ENCODE data around the gene KIRREL1. TPM values are rescaled to one million over a fixed set of nuclear protein-coding genes. Genes with fewer than 3 reads are reported as not detected.

KIRREL1 gene
- total and polyA plus RNA-seq, 2 of the 13 experiments (the other 11 are each of a cell fraction or from before 2014, with no cell fraction given): 0.02 to 0.03 TPM

DNA sequence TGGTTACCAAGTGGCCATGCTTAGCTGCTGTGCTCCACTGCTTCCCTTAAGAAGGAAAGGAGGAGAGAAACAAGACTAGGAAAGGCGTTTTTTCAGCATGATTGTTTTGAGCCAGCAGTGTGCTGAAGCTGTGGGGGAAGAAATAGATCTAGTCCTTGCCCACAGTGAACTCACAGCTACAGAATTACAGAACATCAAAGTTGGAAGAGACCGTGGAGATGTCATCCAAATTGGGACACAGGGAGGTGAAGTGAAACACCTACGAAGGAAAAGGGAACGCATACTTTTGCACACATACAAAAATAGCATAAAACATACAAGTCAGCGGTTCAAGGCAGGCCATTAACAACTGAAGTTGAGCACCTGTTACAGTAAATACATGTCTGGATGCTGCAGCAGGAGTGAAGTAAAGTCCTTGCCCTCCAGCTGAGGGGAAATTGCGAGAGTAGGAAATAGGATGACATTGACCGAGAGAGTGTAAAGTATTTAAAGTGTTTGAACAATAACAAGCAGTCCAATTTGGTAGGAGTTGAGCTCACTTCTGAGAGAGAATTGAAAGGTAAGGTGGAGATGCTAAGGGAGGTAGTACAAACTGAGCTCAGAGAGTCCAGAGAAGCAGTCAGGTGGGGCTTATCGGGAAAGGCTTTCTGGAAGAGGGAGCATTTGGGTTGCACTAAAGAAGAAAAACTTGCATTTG is 55.1 kb downstream of the KIRREL1 start:
- H4K20me1 ChIP-seq (ENCODE audit: insufficient read depth, low read length): no peaks in the 10 kb centered on the region
- H3K9ac ChIP-seq (ENCODE audit: insufficient read depth, low read depth, low read length): no peak overlapping the region
- DNase-seq (ENCODE audit: low spot score) (no peak), ATAC-seq (no peak), FAIRE-seq (no peak)
- H3K27me3 ChIP-seq (ENCODE audit: control insufficient read depth in 1 of 2, insufficient read depth in 2 of 2, low read length in 2 of 2): no peaks in the 10 kb centered on the region
- H3K4me2 ChIP-seq (ENCODE audit: low read depth, low read length): no peak overlapping the region
- TF ChIP-seq, protein P1, sequence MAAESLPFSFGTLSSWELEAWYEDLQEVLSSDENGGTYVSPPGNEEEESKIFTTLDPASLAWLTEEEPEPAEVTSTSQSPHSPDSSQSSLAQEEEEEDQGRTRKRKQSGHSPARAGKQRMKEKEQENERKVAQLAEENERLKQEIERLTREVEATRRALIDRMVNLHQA (CRISPR knock-in tag; IDR thresholded peaks at IDR 0.05): no peak
- TF ChIP-seq SRSF1 (optimal IDR thresholded peaks at IDR 0.05; ENCODE audit: low read depth, low read length): no peak
- no peak for TF ChIP-seq ZNF788 (CRISPR knock-in tag; IDR thresholded peaks at IDR 0.05; ENCODE audit: borderline replicate concordance)
- TF ChIP-seq, protein P2, sequence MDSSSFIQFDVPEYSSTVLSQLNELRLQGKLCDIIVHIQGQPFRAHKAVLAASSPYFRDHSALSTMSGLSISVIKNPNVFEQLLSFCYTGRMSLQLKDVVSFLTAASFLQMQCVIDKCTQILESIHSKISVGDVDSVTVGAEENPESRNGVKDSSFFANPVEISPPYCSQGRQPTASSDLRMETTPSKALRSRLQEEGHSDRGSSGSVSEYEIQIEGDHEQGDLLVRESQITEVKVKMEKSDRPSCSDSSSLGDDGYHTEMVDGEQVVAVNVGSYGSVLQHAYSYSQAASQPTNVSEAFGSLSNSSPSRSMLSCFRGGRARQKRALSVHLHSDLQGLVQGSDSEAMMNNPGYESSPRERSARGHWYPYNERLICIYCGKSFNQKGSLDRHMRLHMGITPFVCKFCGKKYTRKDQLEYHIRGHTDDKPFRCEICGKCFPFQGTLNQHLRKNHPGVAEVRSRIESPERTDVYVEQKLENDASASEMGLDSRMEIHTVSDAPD (CRISPR knock-in tag; IDR thresholded peaks at IDR 0.05): no peak
- no peak for TF ChIP-seq NCOR1 (IDR thresholded peaks at IDR 0.05; ENCODE audit: borderline replicate concordance, low read length)
- no peak for TF ChIP-seq ZNF232 (CRISPR knock-in tag; IDR thresholded peaks at IDR 0.05; ENCODE audit: borderline replicate concordance)
- TF ChIP-seq, protein P3, sequence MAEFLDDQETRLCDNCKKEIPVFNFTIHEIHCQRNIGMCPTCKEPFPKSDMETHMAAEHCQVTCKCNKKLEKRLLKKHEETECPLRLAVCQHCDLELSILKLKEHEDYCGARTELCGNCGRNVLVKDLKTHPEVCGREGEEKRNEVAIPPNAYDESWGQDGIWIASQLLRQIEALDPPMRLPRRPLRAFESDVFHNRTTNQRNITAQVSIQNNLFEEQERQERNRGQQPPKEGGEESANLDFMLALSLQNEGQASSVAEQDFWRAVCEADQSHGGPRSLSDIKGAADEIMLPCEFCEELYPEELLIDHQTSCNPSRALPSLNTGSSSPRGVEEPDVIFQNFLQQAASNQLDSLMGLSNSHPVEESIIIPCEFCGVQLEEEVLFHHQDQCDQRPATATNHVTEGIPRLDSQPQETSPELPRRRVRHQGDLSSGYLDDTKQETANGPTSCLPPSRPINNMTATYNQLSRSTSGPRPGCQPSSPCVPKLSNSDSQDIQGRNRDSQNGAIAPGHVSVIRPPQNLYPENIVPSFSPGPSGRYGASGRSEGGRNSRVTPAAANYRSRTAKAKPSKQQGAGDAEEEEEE (CRISPR knock-in tag; IDR thresholded peaks at IDR 0.05; ENCODE audit: borderline replicate concordance): no peak
- no peak for TF ChIP-seq TBP (CRISPR knock-in tag; IDR thresholded peaks at IDR 0.05)
- TF ChIP-seq HNRNPL (IDR thresholded peaks at IDR 0.05; ENCODE audit: low read depth, low read length): no peak
- TF ChIP-seq PRMT3 (CRISPR knock-in tag; IDR thresholded peaks at IDR 0.05; ENCODE audit: borderline replicate concordance, low read depth): no peak
- TF ChIP-seq, protein P4, sequence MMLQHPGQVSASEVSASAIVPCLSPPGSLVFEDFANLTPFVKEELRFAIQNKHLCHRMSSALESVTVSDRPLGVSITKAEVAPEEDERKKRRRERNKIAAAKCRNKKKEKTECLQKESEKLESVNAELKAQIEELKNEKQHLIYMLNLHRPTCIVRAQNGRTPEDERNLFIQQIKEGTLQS (CRISPR knock-in tag; IDR thresholded peaks at IDR 0.05): no peak
- no peak for TF ChIP-seq HHEX (CRISPR knock-in tag; IDR thresholded peaks at IDR 0.05)
- no peak for TF ChIP-seq ZNF678 (CRISPR knock-in tag; IDR thresholded peaks at IDR 0.05)
- TF ChIP-seq, protein P5, sequence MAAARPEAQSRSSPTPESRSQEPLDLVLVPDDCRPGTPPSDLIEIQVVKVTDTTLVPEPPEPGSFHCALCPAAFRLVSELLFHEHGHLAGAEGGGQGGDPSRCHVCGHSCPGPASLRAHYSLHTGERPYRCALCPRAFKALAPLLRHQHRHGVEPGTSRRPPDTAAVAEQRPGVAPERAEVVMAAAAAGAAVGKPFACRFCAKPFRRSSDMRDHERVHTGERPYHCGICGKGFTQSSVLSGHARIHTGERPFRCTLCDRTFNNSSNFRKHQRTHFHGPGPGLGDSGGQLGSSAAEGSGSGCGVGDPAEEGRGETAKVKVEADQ (CRISPR knock-in tag; IDR thresholded peaks at IDR 0.05; ENCODE audit: borderline replicate concordance): no peak
- no peak for TF ChIP-seq ZSCAN31 (CRISPR knock-in tag; IDR thresholded peaks at IDR 0.05; ENCODE audit: low read depth)
- TF ChIP-seq SP4 (CRISPR knock-in tag; IDR thresholded peaks at IDR 0.05): no peak
- BruUV-seq (replicated peaks): no TSS peak
- intact Hi-C loops (cut with micrococcal nuclease; ENCODE audit: unreplicated experiment): no loop called here
- CTCF ChIA-PET (ENCODE audit: low intra/inter-chr PET ratio, low total read pairs): no interaction called here
- H3K27ac ChIP-seq (ENCODE audit: extremely low read length, insufficient read depth, low read length): no peak overlapping the region
- H3K79me2 ChIP-seq (ENCODE audit: insufficient read depth, low read length): no peaks in the 10 kb centered on the region
- POLR2A ChIA-PET: no interaction called here
- H3K4me3 ChIP-seq (replicated peaks in 1 of 3; ENCODE audit: insufficient read depth in 1 of 3, low read depth in 2 of 3, low read length in 3 of 3): no peak overlapping the region
- no peaks in the 10 kb centered on the region for H3K36me3 ChIP-seq (replicated peaks in 1 of 2; ENCODE audit: control insufficient read depth in 1 of 2, insufficient read depth in 2 of 2, low read length in 2 of 2)
- H3K9me3 ChIP-seq (ENCODE audit: low read length): no peaks in the 10 kb centered on the region
- no peaks in the 10 kb centered on the region for H3K4me1 ChIP-seq (ENCODE audit: insufficient read depth, low read length)
- H2AFZ ChIP-seq (ENCODE audit: low read length): no peak overlapping the region
- in situ Hi-C loops (cut with HindIII; ENCODE audit: extremely low pct_ligation_motif_present, low pct_unique_long_range_greater_than_20kb): no loop called here
- WGBS (ENCODE audit: low lambda C conversion rate): 45% methylated on average over 8 of the region's 8 CpGs

Data from HepG2 (cell line).